GM18508 (cell line): Measurements from ENCODE around the gene C18orf63.
"Not testable (repeated sequence)": the region's sequence is repeated elsewhere in the genome, so short reads cannot be mapped to it uniquely, and the experiment has no call there.

Source experiments
- ATAC-seq: cut with Tn5 transposase; IDR thresholded peaks from one replicate; pipeline ENCODE4 v1.9.1; 2021; ENCODE audit warnings: moderate number of reproducible peaks; ENCODE audit not compliant: insufficient read depth, unreplicated experiment

Gene C18orf63

DNA sequence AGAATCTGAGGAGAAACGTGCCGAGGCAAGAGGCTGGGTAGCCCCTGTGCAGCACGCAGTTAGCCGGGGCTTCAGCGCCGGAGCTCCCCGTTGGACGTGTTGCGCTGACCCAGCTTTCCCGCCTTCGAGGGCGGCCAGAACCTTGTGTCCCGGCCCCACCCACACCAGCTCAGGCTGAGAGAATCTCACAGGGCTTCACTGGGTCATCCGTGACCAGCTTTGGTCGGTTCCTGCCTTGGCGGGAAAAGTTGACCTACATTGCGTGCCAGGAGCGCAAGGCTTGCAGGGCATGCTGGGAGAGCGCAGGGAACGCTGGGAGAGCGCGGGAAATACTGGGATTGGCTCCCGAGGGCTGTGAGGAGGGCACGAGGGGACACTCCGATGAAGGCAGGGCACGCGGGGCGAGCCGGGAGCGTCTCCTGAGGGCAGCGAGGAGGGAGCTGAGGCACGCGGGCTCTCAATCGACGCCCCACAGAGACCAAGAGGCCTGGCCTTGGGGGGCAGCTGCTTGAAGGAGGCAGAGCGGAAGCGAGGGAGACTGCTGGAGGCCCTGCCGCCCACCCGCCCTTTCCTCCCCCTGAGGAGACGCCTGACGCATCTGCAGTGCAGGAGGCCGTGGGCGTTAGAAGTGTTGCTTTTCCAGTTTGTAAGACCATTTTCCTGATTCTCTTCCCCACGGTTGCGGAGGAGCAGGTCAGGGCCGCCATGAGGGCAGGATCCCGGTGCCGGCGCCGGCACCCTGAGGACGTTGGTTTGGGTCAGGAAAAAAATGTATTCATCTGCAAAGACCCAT, at the start of gene C18orf63:
Gene C18orf63, plus strand, starts transcription at position 376 of the 793 bp plus-strand sequence. CDS start 2,027 bp downstream, outside the sequence.
- ATAC-seq, result no peak

DNA sequence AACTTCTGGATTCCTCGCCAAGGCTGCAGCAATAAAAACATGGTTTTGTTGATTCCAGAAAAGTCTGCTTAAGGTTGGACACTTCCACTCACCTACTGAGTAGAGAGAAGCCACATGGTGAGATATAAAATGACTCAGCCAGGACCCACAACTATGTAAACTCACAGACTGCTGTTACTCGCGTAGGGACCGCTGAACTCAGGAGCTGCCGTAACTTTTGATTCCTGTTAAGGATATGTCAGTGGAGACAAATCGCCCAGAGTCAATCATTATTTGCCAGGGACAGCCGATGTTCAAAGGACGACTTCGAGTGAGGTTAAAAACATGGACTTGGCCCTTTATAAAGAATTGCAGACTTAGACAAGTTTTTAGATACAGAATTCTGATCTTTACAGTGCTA, 49.5 kb upstream of the C18orf63 start:
- ATAC-seq, result no peak

DNA sequence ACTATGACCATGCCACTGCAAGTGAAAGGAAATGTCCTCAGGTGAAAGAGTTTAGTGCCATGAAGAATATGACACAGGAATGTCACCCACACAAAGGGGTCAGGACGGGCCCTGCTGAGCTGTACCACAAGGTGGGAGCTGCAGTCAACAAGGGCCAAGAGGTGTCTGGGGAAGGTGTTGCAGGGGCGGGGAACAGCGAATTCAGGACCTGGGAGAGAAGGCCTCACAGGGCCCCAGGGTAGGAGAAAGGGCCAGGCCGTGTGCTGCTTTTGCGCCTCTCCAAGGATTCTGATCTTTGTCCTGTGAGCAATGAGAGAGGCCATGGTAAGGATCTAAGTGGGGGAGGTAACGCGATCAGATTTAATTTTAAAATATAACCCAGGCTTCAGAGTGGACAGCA, 47.5 kb upstream of the C18orf63 start:
- ATAC-seq, result no peak

DNA sequence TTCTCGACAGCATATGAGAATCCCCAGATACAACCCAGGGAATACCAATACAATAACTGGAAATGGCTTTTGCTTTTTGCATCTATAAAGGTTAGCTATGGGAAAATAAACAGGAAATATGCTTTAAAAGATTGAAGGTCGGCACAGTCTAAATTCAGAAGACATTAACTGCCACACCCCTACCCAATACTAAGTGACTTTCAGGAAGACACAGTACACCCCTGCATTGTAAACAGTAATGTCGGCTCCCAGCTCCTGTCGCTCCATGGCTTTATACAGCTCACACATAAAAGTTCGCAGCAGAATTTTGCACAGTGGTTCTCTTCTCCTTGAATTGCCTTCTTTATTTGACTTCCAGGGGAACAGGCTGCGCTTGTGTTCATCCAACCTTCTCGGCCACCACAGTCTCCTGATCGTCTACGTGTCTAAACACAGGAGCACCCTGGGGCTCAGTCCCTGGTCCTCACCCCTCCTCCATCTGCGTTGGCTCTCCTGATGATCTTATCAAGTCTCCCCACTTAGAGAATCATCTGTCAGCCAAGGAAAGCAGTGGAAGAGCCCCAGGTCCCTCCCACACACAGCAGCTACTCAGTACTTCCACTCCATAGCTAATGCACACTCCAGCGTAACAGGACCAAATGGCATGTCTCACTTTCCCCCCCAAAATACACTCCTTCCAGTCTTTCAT, 46.6 kb upstream of the C18orf63 start:
- ATAC-seq, result no peak

DNA sequence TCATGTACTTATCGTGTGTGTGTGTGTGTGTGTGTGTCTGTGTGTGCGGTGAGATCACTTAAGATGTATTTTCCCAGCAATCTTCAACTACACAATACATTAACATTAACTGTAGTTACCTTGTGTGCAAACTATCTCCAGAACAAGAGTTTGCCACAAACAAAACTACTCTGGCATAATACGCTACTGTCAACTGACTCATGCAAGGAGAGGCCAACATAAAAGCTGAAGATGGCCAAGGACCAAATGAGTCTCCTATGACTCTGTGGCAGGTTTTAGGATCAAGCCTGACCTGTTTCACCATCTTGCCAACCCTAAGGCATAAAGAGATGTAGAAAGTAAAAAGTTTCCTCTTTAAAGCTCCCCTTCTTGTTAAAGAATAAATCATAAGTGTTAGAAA, 44.0 kb upstream of the C18orf63 start:
- no peak for ATAC-seq

DNA sequence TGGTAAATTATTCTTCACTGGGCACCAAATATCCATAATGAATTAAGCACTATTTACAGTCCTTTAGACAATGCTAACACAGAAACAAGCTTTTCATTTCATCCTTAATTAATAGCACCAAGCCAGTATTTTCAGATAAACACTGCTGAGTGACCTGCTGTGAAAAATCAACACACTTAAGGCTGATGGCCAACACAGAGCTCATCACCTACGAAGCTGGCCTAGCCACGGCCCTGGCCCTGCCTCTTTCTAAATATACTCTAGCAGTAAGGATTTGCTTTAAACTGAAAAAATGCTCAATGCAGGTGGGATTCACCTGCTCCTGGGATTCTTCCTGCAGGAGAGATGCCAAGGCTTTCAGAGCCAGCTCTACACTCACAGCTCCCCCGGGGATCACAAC, 42.2 kb upstream of the C18orf63 start:
- no peak for ATAC-seq

DNA sequence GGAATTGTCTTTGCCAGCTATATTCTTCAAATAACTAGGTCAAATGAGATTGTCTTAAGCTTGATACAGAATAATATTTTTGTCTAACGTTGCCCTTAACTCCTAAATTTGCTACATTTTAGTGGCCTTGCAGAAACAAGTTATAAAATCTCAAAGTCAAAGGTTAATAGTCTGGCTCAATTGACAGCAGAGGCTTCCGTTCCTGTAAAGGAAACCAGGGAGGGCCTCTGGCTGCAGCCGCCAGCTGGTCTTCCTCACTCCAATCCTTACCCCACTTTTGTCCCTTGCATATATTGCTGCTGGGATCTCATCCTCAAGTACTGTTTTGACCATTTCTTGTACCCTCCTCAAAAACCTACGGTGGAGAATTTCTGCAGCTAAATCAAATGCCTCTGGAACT, 40.9 kb upstream of the C18orf63 start:
- ATAC-seq, result no peak

DNA sequence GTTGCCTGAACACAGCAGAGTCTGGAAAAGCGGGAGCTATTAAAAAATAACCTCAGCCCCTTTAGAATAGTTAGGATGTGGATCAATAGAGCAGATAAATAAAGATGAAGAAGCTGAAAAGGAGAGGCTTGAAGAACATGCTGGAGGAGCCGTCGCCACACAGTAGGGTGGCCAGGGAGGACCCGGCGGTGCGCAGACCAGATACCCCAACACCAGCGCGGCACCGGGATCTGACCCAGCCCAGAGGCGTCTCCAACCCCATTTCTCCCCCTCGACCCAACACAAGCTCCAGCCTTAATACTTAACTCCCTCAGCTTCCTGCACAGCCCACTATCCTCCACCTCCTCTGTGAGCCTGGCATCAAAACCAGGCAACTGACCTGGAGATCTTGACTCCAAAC, 39.9 kb upstream of the C18orf63 start:
- ATAC-seq, result no peak

DNA sequence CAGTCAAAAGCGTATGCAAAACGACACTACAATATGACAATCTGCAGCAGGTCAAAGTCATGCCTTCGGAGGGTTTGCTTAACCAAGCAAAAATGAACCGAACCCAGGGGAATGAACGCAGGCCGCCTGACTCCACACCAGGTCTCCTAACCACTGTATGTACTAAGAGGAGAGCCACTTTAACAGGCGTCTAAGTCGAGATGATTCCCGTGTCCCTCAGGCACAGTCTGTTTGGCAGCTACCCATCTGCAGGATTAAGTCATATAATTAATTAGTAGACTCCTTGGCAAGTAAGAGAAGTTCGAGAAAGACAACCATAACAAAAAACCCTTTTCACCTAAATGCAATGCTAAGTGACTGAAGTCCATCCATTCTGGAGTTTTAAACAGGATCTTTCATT, 39.0 kb upstream of the C18orf63 start:
- no peak for ATAC-seq

DNA sequence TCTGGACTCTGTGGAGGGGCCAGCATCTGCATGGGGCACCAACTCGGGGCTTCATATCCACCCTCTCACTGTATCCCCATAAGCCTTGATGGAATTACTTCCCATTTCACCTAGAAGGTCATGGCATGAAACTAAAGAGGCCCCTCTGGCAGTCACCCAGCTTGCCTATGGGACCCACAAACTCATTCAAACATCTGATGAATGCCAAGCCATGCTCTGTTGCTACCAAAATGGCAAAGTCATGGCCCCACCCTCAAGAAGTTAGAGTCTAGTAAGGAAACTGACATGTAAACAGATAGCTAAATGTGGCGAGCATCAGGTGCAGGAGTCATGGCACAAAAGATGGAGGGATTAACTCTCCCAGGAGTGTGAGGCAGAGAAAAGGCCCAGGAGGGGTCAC, 38.3 kb upstream of the C18orf63 start:
- ATAC-seq, result no peak

DNA sequence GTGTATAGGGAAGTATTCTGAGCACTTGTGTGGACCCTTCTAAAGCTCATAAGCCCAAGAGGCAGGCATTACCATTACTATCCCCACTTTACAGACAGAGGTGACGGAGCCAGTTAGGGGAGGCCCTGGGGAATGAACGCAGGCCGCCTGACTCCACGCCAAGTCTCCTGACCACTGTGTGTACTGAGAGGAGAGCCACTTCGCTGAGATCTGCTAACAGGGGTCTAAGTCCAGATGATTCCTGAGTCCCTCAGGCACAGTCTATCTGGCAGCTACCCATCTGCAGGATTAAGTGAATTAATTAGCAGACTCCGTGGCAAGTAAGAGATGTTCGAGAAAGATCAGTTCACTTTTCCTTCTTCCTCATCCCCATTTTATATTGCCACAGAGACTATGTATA, 37.6 kb upstream of the C18orf63 start:
- ATAC-seq, result no peak

DNA sequence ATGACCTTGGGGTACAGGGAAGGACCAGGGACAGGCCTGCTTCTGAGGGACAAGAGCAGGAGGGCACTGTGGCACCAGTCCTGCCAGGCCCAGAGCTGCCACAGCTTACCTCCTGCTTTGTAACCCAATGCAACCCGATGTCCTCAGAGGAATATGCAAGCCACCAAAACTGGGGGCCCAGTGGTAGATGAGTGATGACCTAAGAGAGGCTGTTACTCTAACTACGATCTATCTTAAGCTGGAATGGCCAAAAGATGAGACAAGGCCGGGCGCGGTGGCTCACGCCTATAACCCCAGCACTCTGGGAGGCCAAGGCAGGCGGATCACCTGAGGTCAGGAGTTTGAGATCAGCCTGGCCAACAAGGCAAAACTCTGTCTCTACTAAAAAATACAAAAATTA, 36.7 kb upstream of the C18orf63 start:
- no peak for ATAC-seq

DNA sequence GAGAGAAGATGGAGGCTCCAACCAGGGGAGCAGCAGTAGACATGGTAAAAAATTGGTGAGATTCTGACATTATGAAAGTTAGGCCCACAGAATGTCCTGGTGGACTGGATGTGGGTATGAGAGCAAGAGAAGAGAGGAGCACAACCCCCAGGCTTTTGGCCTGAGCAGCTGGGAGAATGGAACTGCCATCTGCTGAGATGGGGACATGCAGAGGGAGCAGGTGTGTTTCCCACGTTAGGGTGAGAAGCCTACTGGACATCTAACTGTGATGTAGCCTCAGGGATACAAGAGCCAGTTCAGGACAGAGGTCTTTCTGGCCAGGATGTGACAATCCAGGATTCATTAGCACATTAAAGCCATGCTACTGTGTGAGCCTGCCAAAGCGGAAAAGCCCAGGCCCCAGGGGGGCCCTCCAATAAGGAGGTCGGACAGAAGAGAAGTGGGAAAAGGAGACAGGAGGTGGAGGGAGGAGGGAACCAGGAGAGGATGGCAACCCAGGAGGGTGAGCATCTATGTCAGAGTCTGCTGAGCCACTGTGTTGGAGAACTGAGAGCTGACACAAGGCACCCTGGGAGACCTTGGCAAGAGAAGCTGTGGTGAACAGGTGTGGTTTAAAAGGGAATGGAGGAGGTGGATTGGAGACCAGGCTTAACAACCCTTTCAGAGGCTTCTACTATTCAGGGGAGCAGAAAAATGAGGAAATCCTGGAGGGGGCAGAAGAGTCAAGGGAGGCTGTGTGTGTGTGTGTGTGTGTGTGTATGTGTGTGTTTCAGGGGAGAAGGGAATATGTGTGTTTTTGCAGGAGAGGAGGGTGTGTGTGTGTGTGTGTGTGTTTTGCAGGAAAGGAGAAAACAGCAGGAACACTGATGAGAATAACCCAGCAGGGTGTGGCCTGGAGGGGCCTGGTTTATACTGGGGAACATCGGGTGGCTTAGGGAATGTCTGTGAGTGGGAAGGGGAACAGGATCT, 34.3 kb upstream of the C18orf63 start:
- no peak for ATAC-seq

DNA sequence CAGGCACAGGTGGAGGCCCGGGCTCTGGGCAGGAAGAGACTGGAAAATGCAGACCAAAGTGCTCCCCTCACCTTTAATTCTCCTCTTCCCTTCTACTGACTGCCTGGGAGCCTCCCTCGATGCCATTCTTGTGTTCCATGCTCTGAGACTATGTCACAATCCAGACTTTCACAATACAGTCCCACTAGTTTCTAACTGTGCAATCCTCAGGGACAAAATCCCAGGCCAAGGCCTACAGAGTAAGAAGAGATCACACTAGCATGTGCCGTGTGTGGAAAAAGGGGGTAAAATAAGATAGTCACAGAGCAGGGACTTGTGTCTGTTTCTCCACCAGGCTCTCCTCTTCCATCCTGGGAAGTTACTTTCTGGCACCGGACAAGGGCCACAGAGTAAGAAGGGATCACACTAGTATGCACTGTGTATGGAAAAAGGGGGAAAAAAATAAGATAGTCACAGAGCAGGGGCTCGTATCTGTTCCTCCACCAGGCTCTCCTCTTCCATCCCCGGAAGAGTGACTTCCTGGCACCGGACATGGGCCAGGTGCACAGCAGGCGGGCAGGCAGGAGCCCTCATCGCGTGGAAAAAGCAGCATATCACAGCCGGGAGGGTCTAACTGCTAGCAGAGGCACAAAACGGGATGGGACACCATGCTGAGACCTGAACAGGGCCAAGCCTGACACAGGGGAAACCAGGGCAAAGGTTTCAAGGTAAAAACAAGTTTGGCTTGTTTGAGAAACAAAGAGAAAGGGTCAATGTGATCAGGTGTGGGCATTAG, 33.5 kb upstream of the C18orf63 start:
- ATAC-seq, result no peak

DNA sequence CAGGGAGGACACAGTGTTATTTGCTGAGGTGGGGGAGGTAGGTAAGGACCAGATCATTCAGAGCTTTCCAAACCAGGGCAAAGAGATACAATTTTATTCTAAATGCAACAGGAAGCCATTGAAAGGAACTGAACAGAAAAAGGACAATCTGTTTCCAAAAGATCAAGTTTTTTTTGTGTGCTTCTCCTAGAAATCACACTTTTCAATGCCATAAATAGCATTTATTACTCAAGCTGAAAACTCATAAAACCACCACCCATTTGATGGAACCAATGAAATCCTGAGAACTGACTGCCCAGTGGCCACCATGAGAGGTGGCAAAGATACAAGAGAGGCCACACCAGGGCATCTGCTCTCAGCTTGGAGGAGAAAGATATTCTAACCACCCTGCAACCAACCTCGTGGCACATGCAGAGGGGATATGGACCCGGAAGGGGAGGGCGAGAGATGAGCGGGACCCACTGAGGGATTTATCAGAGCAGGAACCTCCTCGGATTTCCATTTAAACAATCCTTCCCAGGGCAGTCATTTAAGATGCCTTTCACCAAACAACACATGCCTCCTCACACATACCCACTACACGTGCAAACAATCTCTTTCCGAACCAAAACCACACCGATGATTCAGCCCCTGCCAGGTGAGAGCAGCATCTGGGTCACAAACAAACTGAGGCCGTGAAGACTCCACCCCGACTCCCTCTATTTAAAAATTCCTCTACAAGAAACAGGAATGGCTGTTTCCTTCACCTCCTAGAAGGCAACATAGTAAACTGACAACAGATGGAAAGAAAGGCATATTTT, 32.7 kb upstream of the C18orf63 start:
- no peak for ATAC-seq

DNA sequence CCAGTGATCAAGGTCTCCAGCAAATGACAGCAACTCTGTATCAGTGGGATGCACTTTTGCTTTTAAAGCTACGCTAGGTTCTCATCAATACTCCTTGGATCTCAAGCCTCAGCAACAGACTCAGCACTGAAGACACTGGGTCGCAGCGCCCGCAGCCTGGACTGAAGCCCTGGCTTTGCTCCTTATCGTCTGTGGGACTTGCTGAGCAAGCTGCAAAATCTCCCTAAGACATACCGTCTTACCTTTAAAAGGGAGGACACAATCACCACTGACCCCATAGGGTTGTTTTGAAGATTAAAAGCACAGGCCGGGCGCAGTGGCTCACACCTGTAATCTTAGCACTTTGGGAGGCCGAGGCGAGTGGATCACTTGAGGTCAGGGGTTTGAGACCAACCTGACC, 32.0 kb upstream of the C18orf63 start:
- no peak for ATAC-seq

DNA sequence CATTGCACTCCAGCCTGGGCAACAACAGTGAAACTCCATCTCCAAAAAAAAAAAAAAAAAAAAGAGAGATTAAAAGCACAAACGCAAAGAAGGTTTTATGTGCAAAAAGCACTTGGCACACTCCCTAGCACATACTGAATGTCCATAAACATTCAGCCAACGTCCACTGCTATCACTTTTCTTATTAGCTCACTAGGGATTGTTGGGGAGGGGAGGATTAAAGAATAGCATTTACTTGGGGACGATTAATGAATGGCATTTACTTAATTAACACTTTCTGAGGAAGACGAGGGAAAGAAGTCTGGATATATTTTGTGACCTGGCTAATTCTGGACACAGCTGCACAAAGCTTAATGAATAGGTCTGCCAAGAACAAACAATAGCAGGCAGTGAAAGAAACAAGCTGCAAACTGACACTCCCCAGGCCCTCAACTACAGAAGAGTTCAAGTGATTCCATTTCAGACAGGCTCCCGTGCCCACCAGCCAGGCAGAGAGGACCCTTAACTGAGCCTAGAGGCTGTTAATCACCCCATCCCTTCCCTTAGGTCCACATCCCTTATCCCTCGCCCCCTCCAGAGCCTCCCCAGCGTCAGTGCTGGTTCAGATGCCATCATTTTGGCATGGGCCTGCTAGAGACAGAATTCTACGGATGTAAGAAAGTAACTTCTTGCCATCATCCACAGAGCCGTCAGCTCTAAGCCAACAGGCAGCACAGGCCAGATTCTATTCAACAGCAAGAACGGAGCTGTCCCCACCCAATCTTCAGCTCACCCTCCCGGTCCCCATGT, 31.3 kb upstream of the C18orf63 start:
- ATAC-seq, result no peak

DNA sequence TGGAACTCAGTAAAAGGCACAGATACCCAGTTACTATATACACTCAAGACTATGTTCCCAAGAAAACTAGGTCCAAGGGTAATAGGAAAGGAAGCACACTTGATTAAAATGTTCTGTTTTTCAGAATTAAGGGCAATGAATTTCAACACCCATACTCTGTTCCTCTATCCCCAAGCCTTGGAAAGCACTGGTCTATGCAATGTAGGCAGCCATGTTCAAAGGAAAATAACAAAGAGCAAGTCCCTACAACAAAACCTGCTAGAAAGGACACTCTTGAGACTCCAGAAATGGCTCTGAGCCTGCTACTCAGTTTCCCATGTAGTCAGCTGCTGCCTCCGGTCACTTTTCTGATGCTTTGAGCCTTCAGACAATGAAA, 30.7 kb upstream of the C18orf63 start:
- ATAC-seq, result no peak

DNA sequence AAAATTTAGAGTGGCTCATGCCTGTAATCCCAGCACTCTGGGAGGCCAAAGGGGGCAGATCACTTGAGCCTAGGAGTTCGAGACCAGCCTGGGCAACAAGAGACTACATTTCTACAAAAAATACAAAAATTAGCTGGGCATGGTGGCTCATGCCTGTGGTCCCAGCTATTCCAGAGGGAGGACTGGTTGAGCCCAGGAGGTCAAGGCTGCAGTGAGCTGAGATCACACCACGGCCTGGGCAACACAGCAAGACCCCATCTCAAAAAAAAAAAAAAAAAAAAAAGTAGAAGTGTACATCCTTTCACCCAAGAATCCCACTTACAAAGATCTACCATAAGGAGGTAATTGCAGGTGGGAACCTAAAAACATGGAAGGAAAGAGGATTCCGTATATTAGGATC, 30.1 kb upstream of the C18orf63 start:
- ATAC-seq, result not testable (repeated sequence)
